DOHH2 (cell line): ENCODE results near the gene WDR7.

Experiments
- H3F3A ChIP-seq: fragments of 200-600 bp; sonication (generic), shearing (Covaris generic); 2 replicates; pipeline ENCODE4 v1.6.0; 2016; ENCODE audit warnings: antibody characterized with exemption, mild to moderate bottlenecking; ENCODE audit not compliant: control insufficient read depth, insufficient read depth
- H3K27ac ChIP-seq: fragments of 200-600 bp; sonication (generic); 2 replicates; pipeline ENCODE4 v1.5.1; 2014; ENCODE audit warnings: low read depth, mild to moderate bottlenecking, low read length, moderate library complexity
- H3K27me3 ChIP-seq: fragments of 200-600 bp; sonication (generic); 2 replicates; pipeline ENCODE4 v1.6.1; 2014; ENCODE audit warnings: mild to moderate bottlenecking, low read length, mixed read lengths; ENCODE audit not compliant: control insufficient read depth
- H3K36me3 ChIP-seq: fragments of 200-600 bp; sonication (generic); 2 replicates; pipeline ENCODE4 v1.6.1; 2014; ENCODE audit warnings: mild to moderate bottlenecking, low read length, moderate library complexity, mixed read lengths; ENCODE audit not compliant: control insufficient read depth
- H3K4me1 ChIP-seq: fragments of 200-600 bp; sonication (generic); 2 replicates; pipeline ENCODE4 v1.6.1; 2014; ENCODE audit warnings: mild to moderate bottlenecking, low read length, mixed read lengths; ENCODE audit not compliant: control insufficient read depth
- H3K4me2 ChIP-seq: fragments of 200-600 bp; sonication (generic); 2 replicates; pipeline ENCODE4 v1.6.0; 2014; ENCODE audit warnings: mild to moderate bottlenecking, low read length, moderate library complexity
- H3K4me3 ChIP-seq: fragments of 200-600 bp; sonication (generic); 2 replicates; pipeline ENCODE4 v1.5.1; 2014; ENCODE audit warnings: mild to moderate bottlenecking, low read length, mixed read lengths
- H3K79me2 ChIP-seq: fragments of 200-600 bp; sonication (generic); 2 replicates; pipeline ENCODE4 v1.6.1; 2014; ENCODE audit warnings: mild to moderate bottlenecking, low read length, mixed read lengths; ENCODE audit not compliant: control insufficient read depth
- H3K9me2 ChIP-seq: fragments of 200-600 bp; sonication (generic); replicated peaks from 2 replicates; pipeline ENCODE4 v1.6.1; 2014; ENCODE audit warnings: mild to moderate bottlenecking, low read length, mixed read lengths; ENCODE audit not compliant: control insufficient read depth
- H3K9me3 ChIP-seq: fragments of 200-600 bp; sonication (generic); 2 replicates; pipeline ENCODE4 v1.6.1; 2014; ENCODE audit warnings: antibody characterized with exemption, low read length, mixed read lengths; ENCODE audit not compliant: control insufficient read depth, insufficient read depth
- H4K20me1 ChIP-seq: fragments of 200-600 bp; sonication (generic); 2 replicates; pipeline ENCODE4 v1.6.0; 2014; ENCODE audit warnings: low read depth, mild to moderate bottlenecking, antibody characterized with exemption, low read length, moderate library complexity; ENCODE audit not compliant: control insufficient read depth, insufficient read depth
- EZH2phosphoT487 ChIP-seq: fragments of 200-600 bp; sonication (generic); IDR thresholded peaks from 2 replicates; pipeline ENCODE4 v1.6.1; 2017; ENCODE audit warnings: borderline replicate concordance, mild to moderate bottlenecking, antibody characterized with exemption, low read length, moderate library complexity, mixed read lengths
- TF ChIP-seq, protein P1 (sequence below): fragments of 200-600 bp; sonication (generic); IDR thresholded peaks from one replicate; pipeline ENCODE4 v1.5.1; 2014; ENCODE audit warnings: antibody characterized with exemption, mild to moderate bottlenecking, low read depth, low read length; ENCODE audit not compliant: poor library complexity, severe bottlenecking

WDR7 gene

DNA sequence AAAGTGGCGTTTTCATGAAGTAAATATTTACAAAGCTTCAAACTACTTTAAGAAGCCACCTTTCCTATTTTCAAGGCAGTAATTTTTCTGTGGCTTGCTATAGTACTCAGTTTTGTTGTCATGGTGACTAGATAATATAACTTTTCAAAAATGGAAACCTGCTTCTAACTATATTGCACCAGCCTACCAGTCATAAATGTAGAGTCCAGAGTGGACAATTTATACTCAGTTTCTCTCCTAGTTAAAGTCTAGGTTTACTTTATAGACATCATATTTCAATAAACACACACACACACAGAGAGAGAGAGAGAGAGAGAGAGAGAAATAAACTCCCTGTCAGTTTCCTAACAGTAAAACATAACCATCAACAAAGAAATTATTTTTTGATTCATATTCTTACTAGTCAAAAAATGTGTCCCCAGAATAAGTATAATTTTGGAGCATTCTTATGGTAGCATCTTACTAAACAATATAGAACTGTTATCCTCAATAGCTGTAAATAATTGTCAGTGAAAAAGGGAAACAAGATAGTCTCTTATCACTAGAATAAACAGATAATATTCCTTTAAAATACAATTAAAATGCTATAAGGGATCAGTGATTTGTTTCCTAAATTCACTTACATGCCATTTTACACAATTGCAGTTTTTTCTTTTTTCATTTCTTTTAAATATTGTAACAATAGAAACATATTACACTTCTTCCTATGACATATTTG, 332.3 kb downstream of the WDR7 start:
- H3K36me3 ChIP-seq, result no peaks in the 10 kb centered on the region
- H3K27me3 ChIP-seq, result no peaks in the 10 kb centered on the region
- no peak overlapping the region for H3K4me2 ChIP-seq
- peaks cover 6% of the 10 kb centered on the region for H3K4me1 ChIP-seq
- no peaks in the 10 kb centered on the region for H4K20me1 ChIP-seq
- H3K27ac ChIP-seq, result no peak overlapping the region
- H3F3A ChIP-seq, result no peaks in the 10 kb centered on the region
- H3K9me3 ChIP-seq, result no peaks in the 10 kb centered on the region
- no peak for TF ChIP-seq EZH2phosphoT487
- TF ChIP-seq, protein P1, sequence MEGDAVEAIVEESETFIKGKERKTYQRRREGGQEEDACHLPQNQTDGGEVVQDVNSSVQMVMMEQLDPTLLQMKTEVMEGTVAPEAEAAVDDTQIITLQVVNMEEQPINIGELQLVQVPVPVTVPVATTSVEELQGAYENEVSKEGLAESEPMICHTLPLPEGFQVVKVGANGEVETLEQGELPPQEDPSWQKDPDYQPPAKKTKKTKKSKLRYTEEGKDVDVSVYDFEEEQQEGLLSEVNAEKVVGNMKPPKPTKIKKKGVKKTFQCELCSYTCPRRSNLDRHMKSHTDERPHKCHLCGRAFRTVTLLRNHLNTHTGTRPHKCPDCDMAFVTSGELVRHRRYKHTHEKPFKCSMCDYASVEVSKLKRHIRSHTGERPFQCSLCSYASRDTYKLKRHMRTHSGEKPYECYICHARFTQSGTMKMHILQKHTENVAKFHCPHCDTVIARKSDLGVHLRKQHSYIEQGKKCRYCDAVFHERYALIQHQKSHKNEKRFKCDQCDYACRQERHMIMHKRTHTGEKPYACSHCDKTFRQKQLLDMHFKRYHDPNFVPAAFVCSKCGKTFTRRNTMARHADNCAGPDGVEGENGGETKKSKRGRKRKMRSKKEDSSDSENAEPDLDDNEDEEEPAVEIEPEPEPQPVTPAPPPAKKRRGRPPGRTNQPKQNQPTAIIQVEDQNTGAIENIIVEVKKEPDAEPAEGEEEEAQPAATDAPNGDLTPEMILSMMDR, result no peak
- no peaks in the 10 kb centered on the region for H3K79me2 ChIP-seq
- no peak overlapping the region for H3K4me3 ChIP-seq
- H3K9me2 ChIP-seq, result no peaks in the 10 kb centered on the region

GRCh38 chr18:56984731-56985130, 333.6 kb downstream of the WDR7 start:
- Histone ChIP-seq H3K79me2 (no peaks in the 10 kb centered on the region), H3F3A (no peaks in the 10 kb centered on the region), H4K20me1 (no peaks in the 10 kb centered on the region), H3K4me3 (no peak overlapping the region), H3K27me3 (no peaks in the 10 kb centered on the region), H3K36me3 (no peaks in the 10 kb centered on the region), H3K9me2 (no peaks in the 10 kb centered on the region), H3K4me1 (peaks cover 6% of the 10 kb centered on the region), H3K9me3 (no peaks in the 10 kb centered on the region), H3K4me2 (no peak overlapping the region), H3K27ac (no peak overlapping the region)
- TF ChIP-seq, protein P1, result no peak
- TF ChIP-seq EZH2phosphoT487, result no peak

DNA sequence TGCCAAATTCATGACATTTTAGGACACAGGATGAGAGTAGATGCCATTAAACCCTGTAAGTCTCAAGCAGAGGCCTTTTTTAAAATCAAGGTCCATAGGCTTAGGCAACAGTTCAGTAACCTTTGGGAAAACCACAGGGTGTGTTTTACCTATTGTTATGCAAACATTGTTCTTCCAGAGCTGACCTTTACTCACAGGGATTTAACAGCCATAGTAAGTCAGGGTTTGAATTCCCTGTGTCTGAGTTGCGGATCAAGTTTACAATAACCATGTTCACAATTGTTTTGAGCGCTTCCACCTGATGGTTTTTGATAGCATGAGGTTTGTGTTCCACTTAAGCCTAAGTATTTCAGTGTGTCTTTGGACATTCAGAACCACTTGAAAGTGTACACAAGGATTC, 335.7 kb downstream of the WDR7 start:
- peaks cover 6% of the 10 kb centered on the region for H3K4me1 ChIP-seq
- no peak overlapping the region for H3K27ac ChIP-seq
- no peak overlapping the region for H3K4me3 ChIP-seq
- H3K4me2 ChIP-seq, result no peak overlapping the region
- H3K9me2 ChIP-seq, result no peaks in the 10 kb centered on the region
- H3K79me2 ChIP-seq, result no peaks in the 10 kb centered on the region
- H3K9me3 ChIP-seq, result no peaks in the 10 kb centered on the region
- no peaks in the 10 kb centered on the region for H3K27me3 ChIP-seq
- TF ChIP-seq, protein P1, result no peak
- TF ChIP-seq EZH2phosphoT487, result no peak
- no peaks in the 10 kb centered on the region for H3F3A ChIP-seq
- no peaks in the 10 kb centered on the region for H3K36me3 ChIP-seq
- H4K20me1 ChIP-seq, result no peaks in the 10 kb centered on the region
